HAP-1 (cell line): ENCODE results near the gene FOXK2.

Source experiments
- DNase-seq, 2 experiments: peaks; one replicate each; pipeline ENCODE4 v3.0.0-alpha.2; 2016 to 2020; ENCODE audit warnings: low spot score in 2 of 2
- H3K27me3 ChIP-seq: fragments of 250-450 bp; sonication (Bioruptor Pico); 2 replicates; pipeline ENCODE4 v1.5.1; 2020; ENCODE audit warnings: low read depth, mild to moderate bottlenecking, moderate library complexity
- H3K36me3 ChIP-seq: fragments of 250-450 bp; sonication (Bioruptor Pico); replicated peaks from 2 replicates; pipeline ENCODE4 v1.5.1; 2020; ENCODE audit warnings: mild to moderate bottlenecking
- H3K4me1 ChIP-seq: fragments of 250-450 bp; sonication (Bioruptor Pico); 2 replicates; pipeline ENCODE4 v1.5.1; 2020; ENCODE audit warnings: mild to moderate bottlenecking
- H3K4me3 ChIP-seq: fragments of 250-450 bp; sonication (Bioruptor Pico); 2 replicates; pipeline ENCODE4 v1.5.1; 2020; ENCODE audit warnings: mild to moderate bottlenecking, moderate library complexity
- H3K9me3 ChIP-seq: fragments of 250-450 bp; sonication (Bioruptor Pico); 2 replicates; pipeline ENCODE4 v1.5.1; 2020; ENCODE audit warnings: mild to moderate bottlenecking, moderate library complexity
- in situ Hi-C: fragments of 300-500 bp; cut with MboI; formaldehyde crosslinking; loops from 3 replicates; pipeline ENCODE4 v1.14.3; 2020; ENCODE audit warnings: low sequenced_read_pairs, inconsistent platforms, mixed read lengths

The FOXK2 gene

DNA sequence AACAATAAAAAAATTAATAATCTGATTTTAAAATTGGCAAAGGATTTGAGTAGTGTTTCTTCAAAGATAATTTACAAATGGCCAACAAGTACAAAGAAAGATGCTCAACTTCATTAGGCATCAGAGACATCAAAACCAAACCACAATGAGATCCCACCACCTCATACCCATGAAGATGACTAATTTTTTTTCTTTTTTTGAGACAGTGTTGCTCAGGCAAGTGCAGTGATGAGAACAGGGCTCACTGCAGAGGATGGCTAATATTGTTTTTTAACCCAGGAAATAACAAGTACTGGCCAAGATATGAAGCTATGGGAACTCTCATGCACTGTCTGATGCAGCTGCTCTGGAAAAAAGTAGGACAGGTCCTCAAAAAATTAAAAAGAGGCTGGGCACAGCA is 113.8 kb downstream of the FOXK2 start:
- H3K27me3 ChIP-seq, result no peaks in the 10 kb centered on the region
- DNase-seq, result no peak
- H3K36me3 ChIP-seq, result peaks cover 49% of the 10 kb centered on the region
- H3K4me1 ChIP-seq, result no peaks in the 10 kb centered on the region
- in situ Hi-C loops, result no loop called here
- H3K9me3 ChIP-seq, result no peaks in the 10 kb centered on the region
- H3K4me3 ChIP-seq, result no peak overlapping the region

DNA sequence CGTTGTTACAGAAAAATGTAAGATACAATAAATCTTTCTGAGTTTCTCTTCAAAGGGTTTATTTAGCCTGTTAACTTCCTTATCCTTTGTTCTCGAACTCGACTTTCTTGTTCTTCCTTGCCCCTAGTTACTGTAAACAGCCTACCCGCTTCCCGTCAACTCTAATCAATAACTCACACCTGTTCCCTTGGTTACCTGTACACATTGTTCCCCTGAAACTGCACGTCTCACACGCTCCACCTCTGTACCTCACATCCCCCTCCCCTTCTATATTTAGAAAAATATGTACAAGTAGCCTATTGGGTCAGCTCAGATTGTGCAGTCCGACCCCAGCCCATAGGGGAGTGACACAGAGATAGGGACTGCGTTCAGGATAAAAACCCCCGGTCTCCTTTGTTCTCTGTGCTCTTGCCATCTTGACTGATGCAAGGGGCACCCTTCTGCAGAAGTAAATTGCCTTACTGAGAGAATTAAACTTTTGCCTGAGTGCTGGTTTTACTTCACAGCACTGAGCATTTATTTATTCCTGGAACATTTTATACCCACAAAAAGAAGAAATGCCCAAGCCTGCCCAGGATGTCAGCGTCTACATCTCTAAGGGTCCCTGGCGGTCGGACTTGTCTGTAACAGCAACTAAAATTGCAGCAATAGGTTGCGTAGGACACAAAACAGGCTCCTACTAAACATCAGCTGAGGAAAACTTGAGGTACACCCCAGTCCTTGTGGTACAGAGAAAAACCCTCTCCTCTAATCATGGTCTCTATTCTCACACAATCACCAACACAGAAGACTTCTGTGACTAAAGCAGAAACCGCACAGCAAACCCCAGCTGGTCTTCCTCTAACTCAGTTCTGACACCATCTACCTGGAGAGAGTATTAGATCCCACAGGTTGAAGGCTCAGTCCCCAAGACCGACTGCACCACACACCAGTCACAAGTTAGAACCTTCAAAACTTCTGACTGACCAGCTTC is 117.4 kb downstream of the FOXK2 start:
- no peak for DNase-seq
- in situ Hi-C loops, result no loop called here
- peaks cover 43% of the 10 kb centered on the region for H3K36me3 ChIP-seq
- no peaks in the 10 kb centered on the region for H3K9me3 ChIP-seq
- no peak overlapping the region for H3K4me3 ChIP-seq
- no peaks in the 10 kb centered on the region for H3K27me3 ChIP-seq
- no peaks in the 10 kb centered on the region for H3K4me1 ChIP-seq

DNA sequence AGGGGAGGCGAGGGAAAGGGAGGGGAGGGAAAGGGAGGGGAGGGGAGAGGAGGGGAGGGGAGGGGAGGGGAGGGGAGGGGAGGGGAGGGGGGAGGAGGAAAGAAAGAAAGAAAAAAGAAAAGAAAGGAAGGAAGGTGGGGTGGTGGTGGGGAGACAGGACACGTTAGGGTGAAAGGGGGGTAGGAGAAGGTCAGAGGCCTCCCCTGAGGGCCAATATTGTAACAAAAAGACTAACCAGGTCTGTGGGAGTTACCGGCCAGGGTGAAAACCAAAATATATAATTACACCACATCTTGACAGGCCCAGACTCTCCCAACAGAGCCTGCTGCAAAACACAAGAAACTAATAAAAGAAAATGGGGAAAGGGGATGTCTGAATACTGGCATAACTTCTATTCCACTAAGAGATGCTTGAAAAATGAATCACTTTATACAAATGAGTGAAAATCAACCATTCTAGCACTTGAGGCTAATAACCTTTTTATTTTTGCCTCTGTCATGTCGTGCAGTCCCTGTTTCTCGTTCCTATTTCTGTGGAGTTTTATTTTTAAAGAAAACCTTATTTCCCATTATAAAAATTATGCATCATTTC is 118.7 kb downstream of the FOXK2 start:
- Histone ChIP-seq H3K4me1 (no peaks in the 10 kb centered on the region), H3K27me3 (no peaks in the 10 kb centered on the region), H3K9me3 (no peaks in the 10 kb centered on the region), H3K4me3 (no peak overlapping the region), H3K36me3 (peaks cover 48% of the 10 kb centered on the region)
- no peak for DNase-seq
- in situ Hi-C loops, result no loop called here

DNA sequence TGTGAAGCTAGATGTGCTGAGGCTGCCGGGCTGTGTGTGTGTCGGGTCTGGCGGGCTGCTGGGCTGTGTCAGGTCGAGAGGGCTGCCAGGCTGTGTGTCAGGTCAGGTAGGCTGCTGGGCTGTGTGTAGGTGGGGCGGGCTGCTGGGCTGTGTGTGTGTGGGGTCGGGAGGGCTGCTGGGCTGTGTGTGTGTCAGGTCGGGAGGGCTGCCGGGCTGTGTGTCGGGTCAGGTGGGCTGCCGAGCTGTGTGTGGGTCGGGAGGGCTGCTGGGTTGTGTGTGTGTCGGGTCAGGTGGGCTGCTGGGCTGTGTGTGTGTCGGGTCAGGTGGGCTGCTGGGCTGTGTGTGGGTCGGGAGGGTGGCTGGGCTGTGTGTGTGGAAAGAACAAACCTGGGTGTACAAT is 120.1 kb downstream of the FOXK2 start:
- peaks cover 56% of the 10 kb centered on the region for H3K36me3 ChIP-seq
- DNase-seq, result no peak
- no peaks in the 10 kb centered on the region for H3K27me3 ChIP-seq
- in situ Hi-C loops, result no loop called here
- H3K4me3 ChIP-seq, result no peak overlapping the region
- H3K9me3 ChIP-seq, result no peaks in the 10 kb centered on the region
- no peaks in the 10 kb centered on the region for H3K4me1 ChIP-seq

DNA sequence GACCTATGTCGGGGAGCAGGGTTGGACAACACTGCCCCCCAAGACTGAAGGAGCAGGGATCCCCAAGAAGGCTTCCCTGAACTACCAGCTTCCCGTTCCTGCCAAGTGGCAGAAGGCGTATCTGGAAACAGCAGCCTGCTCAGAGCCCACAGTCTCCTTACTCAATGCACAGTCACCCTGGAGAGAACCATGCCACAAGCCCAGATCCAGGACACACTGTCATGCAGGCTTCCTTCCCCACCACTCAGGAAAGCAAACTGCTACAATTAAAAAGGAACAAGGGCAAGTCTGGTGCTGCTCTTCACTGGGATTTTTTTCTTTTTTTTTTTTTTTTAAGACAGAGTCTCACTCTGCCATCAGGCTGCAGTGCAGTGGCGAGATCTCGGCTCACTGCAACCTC is 120.5 kb downstream of the FOXK2 start:
- Histone ChIP-seq H3K4me1 (no peaks in the 10 kb centered on the region), H3K27me3 (no peaks in the 10 kb centered on the region), H3K9me3 (no peaks in the 10 kb centered on the region), H3K36me3 (peaks cover 55% of the 10 kb centered on the region), H3K4me3 (no peak overlapping the region)
- in situ Hi-C loops, result no loop called here
- no peak for DNase-seq

DNA sequence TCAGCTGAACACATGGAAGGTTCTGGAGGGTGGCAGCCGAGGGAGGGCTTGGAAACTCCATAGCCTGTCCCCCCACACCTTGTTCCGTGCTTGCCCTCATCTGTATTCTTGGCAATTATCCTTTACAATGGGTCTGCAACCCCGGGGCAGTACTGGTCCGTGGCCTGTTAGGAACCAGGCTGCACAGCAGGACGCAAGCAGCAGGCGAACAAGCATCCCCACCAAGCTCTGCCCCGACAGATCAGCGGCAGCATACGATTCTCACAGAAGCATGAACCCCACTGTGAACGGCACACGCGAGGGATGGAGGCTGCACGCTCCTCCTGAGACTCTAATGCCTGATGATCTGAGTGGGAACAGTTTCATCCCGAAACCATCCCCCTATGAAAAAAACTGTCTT is 122.5 kb downstream of the FOXK2 start:
- Histone ChIP-seq H3K4me3 (no peak overlapping the region), H3K36me3 (peaks cover 51% of the 10 kb centered on the region), H3K9me3 (no peaks in the 10 kb centered on the region), H3K4me1 (no peaks in the 10 kb centered on the region), H3K27me3 (no peaks in the 10 kb centered on the region)
- in situ Hi-C loops, result no loop called here
- no peak for DNase-seq

DNA sequence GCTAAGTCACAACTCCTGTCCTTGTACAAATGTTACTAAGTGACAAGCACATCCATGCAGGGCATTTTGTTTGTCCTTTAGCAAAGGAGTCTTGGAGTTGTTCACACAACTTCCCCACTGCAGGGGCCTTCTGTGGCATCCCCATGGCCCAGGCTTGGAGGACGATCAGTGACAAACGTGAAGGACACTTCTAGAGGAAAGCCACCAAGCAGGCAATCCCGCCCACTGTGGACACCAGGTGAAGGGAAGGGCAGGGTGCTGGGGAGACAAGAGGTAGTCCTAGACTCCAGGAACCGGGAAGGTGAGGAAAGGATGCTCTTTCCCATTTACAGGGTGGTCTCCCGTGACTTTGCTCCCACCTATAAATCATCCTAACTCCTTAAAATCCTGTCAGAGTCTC is 124.6 kb downstream of the FOXK2 start:
- no peak for DNase-seq
- H3K4me3 ChIP-seq, result no peak overlapping the region
- no peaks in the 10 kb centered on the region for H3K27me3 ChIP-seq
- in situ Hi-C loops, result no loop called here
- H3K36me3 ChIP-seq, result peaks cover 47% of the 10 kb centered on the region
- no peaks in the 10 kb centered on the region for H3K9me3 ChIP-seq
- peaks cover 2% of the 10 kb centered on the region; the same call in 1 of the 2 replicates for H3K4me1 ChIP-seq

DNA sequence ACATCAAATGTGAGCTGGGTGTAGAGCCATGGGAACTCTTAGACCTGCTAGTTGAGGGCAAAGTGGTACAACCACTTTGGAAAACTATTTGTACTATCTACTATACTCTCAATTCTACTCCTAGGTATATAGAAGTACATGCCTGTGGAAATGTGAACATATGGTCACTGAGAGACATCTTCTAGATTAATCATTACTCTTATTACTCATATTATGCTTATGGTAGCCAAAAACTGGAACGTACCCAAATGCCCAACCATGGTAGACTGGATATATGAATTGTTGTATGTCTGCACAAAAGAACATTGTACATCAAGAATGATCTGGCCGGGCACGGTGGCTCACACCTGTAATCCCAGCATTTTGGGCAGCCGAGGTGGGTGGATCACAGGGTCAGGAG is 126.0 kb downstream of the FOXK2 start:
- Histone ChIP-seq H3K27me3 (no peaks in the 10 kb centered on the region), H3K36me3 (peaks cover 42% of the 10 kb centered on the region), H3K4me1 (peaks cover 2% of the 10 kb centered on the region; the same call in 1 of the 2 replicates), H3K4me3 (no peak overlapping the region), H3K9me3 (no peaks in the 10 kb centered on the region)
- in situ Hi-C loops, result no loop called here
- DNase-seq, result no peak

DNA sequence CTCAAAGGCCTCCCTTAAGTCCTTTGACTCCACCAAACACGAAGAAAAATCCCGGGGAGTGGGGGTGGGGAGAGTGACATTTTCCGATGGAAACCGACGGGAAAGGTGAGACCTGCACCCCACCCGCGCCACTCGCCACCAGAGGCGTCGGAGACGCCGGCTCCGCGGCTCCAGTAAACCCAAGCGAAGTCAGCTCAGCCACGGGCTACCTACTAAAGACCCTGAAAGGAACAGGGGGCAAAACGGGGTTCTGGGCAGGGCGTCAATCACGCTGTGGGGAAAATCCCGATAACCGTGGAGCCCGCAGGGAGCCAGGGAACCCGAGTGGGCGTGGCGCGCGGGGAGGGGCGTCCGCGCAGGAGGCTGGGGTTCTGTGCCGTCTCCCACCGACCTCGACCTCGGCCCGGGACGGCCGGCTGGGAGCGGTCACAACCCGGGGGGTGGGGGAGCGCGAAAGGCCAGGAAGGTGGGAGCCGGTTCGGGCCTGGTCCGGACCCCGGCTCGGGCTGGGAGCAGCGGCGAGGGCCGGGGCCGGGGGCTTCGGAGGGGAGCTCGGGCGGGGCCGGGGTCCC is 128.1 kb downstream of the FOXK2 start:
- H3K36me3 ChIP-seq, result peaks cover 25% of the 10 kb centered on the region
- H3K4me1 ChIP-seq, result peaks cover 2% of the 10 kb centered on the region; the same call in 1 of the 2 replicates
- peak in 1 of 2 experiments; percentile 56 for DNase-seq
- no peaks in the 10 kb centered on the region for H3K9me3 ChIP-seq
- in situ Hi-C loops, result no loop called here
- H3K4me3 ChIP-seq, result peak overlapping the region; percentile 90
- H3K27me3 ChIP-seq, result no peaks in the 10 kb centered on the region

DNA sequence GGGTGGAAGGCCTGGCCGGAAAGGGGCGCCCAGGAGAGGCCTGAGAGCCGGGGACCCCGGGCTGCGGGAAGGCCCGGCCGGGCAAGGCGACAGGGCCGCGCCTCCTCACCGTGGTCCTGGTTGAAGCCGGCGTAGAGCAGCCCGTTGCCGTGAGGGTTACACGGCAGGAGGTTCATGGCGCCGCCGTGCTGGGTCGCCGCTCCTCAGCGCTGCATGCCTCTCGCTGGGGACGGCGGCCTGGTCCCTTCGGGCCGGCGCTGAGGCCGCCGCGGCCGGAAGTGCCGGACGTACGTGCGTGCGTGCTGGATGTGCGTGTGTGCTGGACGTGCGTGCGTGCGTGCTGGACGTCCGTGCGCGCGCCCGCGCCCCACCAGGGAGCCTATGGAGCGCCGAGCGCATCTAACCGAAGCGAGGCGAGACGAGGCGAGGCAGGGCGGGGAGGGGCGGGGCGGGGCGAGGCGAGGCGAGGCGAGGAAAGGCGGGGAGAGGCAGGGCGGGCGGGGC is 128.7 kb downstream of the FOXK2 start, which contains the start of gene WDR45B:
TSS of gene WDR45B (minus strand) at position 280 of the 504 bp plus-strand sequence. CDS start at position 176, 104 bp downstream.
- DNase-seq, result peak; percentile 89 to 96
- in situ Hi-C loops, result no loop called here
- H3K4me1 ChIP-seq, result peaks cover 2% of the 10 kb centered on the region; the same call in 1 of the 2 replicates
- peak within 1 kb of the TSS; percentile 90 for H3K4me3 ChIP-seq
- H3K9me3 ChIP-seq, result no peaks in the 10 kb centered on the region
- H3K27me3 ChIP-seq, result no peaks in the 10 kb centered on the region
- peaks cover 20% of the 10 kb centered on the region for H3K36me3 ChIP-seq

DNA sequence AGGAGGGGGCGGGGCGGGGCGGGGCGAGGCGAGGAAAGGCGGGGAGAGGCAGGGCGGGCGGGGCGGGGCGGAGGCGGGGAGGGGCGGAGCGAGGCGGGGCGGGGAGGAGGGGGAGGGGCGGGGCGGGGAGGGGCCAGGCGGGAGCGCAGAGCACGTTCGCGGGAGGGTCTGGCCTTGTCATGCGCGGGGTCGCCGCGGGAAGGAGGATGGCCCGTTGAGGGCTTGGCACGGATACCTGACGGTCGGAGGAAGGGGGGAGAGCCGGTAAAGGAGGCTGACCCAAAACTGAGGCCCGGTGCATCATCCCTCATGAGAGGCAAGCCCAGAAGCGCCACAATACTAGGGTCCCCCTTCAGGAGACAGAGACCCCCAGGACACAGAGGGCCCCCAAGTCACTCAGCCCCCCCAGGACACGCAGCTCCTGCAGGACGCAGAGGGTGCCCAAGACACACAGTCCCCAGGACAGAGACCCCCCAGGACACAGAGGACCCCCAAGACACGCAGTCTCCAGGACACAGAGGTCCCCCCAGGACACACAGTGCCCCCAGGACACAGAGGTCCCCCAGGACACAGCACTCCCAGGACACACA is 129.3 kb downstream of the FOXK2 start:
- Histone ChIP-seq H3K9me3 (no peaks in the 10 kb centered on the region), H3K4me1 (peaks cover 2% of the 10 kb centered on the region; the same call in 1 of the 2 replicates), H3K36me3 (peaks cover 14% of the 10 kb centered on the region), H3K4me3 (peak overlapping the region; percentile 28), H3K27me3 (no peaks in the 10 kb centered on the region)
- in situ Hi-C loops, result no loop called here
- peak; percentile 21 to 75 for DNase-seq

DNA sequence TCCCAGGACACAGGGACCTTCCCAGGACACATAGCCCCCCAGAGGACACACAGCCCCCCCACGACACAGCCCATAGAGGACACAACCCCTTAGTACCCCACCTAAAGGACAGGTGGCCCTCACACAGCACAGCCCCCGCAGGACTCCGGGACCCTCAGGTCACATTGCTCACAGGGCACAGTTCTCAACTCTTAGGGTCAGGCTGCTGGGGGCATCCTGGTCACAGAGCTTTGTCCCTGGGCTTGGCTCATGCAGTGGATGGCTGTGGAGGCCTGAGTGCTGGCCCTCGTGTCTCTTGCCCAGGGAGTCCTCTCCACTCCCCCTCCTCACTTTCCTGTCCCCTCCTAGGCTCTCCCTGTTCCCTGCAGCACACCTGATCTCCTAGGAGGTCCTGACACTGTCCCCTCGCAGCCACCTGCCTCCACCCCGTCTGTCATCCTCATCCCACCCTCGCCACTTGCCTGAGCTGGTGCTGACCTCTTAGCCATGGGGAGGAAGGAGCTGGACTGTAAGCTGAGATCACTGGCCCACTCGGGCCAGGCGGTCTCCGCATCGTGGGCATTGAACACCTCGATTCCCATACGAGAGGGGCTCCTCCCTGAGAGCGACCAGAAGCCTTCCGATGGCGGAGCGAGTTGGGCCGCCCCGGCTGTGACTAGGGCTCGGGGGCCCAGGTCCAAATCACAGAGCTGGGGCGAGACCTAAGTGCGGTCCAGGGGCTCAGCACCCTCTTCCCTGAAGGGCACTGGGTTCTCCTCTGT is 130.1 kb downstream of the FOXK2 start:
- H3K4me3 ChIP-seq, result no peak overlapping the region
- DNase-seq, result no peak
- no peaks in the 10 kb centered on the region for H3K9me3 ChIP-seq
- peaks cover 5% of the 10 kb centered on the region for H3K36me3 ChIP-seq
- H3K27me3 ChIP-seq, result no peaks in the 10 kb centered on the region
- H3K4me1 ChIP-seq, result peaks cover 2% of the 10 kb centered on the region; the same call in 1 of the 2 replicates
- in situ Hi-C loops, result no loop called here

DNA sequence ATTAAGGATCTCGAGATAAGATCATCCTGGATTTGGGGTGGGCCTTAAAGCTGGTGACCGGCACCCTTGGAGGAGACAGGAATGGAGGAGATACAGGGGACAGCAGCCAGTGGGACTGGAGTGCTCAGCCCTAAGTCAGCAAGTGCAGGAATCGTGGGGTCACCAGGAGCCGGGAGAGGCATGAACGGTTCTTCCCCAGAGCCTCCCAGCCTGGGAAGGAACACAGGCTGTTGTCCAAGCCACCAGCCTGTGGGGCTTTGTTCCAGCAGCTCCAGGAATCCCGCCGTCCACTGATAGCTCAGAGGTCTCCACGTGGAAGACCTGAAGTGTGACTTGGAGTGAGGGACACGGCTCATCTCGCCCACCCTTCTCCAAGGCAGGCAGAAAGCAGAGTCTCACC is 131.2 kb downstream of the FOXK2 start:
- in situ Hi-C loops, result no loop called here
- DNase-seq, result no peak
- Histone ChIP-seq H3K27me3 (no peaks in the 10 kb centered on the region), H3K4me1 (peaks cover 2% of the 10 kb centered on the region; the same call in 1 of the 2 replicates), H3K36me3 (peaks cover 4% of the 10 kb centered on the region), H3K4me3 (no peak overlapping the region), H3K9me3 (no peaks in the 10 kb centered on the region)
